Gastrocnemius medialis (tissue), 4 donors: Measurements from ENCODE around the gene SLC1A1.

Source experiments
- CTCF ChIP-seq, 5 experiments: fragments of 450-650 bp in 3 of 5; fragments of 200-600 bp in 2 of 5; sonication (generic) in 2 of 5; IDR thresholded peaks in 4 of 5; conservative IDR thresholded peaks in 1 of 5; 1 replicate in 4 of 5; 2 replicates in 1 of 5; pipeline ENCODE4 v1.5.1; 2016 to 2019; ENCODE audit warnings: antibody characterized with exemption in 5 of 5, mild to moderate bottlenecking in 3 of 5, moderate library complexity in 3 of 5
- POLR2A ChIP-seq, 2 donors: fragments of 450-650 bp; IDR thresholded peaks; one replicate each; pipeline ENCODE4 v1.6.1; 2017; ENCODE audit warnings: antibody characterized with exemption in 2 of 2, mild to moderate bottlenecking in 2 of 2, moderate library complexity in 2 of 2

GRCh38 chr9:4475301-4475700 lies 15.0 kb upstream of the SLC1A1 start:
- no peak for TF ChIP-seq CTCF (IDR thresholded peaks at IDR 0.05 in 4 of 5, conservative IDR thresholded peaks at IDR 0.05 in 1 of 5)
- no peak for TF ChIP-seq POLR2A (IDR thresholded peaks at IDR 0.05)
